ENCODE results near the gene COL5A1.
"Not testable (repeated sequence)": the region's sequence is repeated elsewhere in the genome, so short reads cannot be mapped to it uniquely, and the experiment has no call there.

Gene COL5A1

DNA sequence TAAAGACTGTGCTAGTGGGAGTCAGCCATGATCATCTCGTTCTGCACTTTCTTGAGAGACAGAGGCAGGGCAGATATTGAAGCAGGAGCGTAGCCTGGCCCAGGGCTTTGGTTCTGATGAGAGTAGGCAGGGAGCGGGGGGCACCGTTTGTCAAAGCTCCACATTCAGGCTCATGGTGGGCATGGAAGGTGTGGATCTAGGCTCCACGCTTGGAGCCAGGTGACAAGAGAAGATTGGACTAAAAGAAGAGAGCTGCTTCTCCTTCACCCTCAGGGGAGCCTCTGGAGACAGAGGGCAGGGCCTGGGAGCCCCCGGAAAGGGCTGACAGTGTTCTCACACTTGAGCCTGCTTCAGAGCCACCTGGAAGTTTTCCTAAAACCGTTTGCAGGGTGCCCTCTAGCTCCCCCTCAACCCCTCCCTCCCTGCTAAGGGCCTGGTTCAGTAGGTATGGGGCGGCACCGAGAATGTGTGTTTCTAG, 214.3 kb downstream of the COL5A1 start:
- Histone ChIP-seq H3K4me3 (ENCODE audit: low read depth, low read length) (no peak overlapping the region), H3K27ac (no peak overlapping the region), H3K4me2 (ENCODE audit: low read length) (no peak overlapping the region), H3K9ac (no peak overlapping the region), H3K4me1 (no peaks in the 10 kb centered on the region), H3K79me2 (no peaks in the 10 kb centered on the region), H3K27me3 (ENCODE audit: control insufficient read depth, insufficient read depth, low read length) (no peaks in the 10 kb centered on the region), H2AFZ (no peak overlapping the region), H3K9me3 (ENCODE audit: control insufficient read depth, low read length) (no peaks in the 10 kb centered on the region), H3K36me3 (ENCODE audit: control insufficient read depth, insufficient read depth, low read length) (no peaks in the 10 kb centered on the region)
- TF ChIP-seq, protein P1, sequence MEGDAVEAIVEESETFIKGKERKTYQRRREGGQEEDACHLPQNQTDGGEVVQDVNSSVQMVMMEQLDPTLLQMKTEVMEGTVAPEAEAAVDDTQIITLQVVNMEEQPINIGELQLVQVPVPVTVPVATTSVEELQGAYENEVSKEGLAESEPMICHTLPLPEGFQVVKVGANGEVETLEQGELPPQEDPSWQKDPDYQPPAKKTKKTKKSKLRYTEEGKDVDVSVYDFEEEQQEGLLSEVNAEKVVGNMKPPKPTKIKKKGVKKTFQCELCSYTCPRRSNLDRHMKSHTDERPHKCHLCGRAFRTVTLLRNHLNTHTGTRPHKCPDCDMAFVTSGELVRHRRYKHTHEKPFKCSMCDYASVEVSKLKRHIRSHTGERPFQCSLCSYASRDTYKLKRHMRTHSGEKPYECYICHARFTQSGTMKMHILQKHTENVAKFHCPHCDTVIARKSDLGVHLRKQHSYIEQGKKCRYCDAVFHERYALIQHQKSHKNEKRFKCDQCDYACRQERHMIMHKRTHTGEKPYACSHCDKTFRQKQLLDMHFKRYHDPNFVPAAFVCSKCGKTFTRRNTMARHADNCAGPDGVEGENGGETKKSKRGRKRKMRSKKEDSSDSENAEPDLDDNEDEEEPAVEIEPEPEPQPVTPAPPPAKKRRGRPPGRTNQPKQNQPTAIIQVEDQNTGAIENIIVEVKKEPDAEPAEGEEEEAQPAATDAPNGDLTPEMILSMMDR (IDR thresholded peaks at IDR 0.05): no peak

DNA sequence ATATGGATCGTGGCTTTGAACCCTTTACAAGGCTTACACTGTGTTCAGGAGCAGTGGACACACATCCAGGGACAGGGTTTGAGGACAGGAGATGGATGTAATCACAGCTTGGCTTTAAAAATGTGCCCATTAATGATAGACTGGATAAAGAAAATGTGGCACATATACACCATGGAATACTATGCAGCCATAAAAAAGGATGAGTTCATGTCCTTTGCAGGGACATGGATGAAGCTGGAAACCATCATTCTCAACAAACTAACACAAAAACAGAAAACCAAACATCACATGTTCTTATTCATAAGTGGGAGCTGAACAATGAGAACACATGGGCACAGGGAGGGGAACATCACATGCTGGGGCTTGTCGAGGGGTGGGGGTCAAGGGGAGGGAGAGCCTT, 215.8 kb downstream of the COL5A1 start:
- not testable (repeated sequence) for H3K9ac ChIP-seq; H3K27me3 ChIP-seq (ENCODE audit: control insufficient read depth, insufficient read depth, low read length); H3K36me3 ChIP-seq (ENCODE audit: control insufficient read depth, insufficient read depth, low read length); H3K79me2 ChIP-seq; H3K27ac ChIP-seq; H3K4me1 ChIP-seq; H2AFZ ChIP-seq; H3K4me2 ChIP-seq (ENCODE audit: low read length); H3K9me3 ChIP-seq (ENCODE audit: control insufficient read depth, low read length); H3K4me3 ChIP-seq (ENCODE audit: low read depth, low read length)

DNA sequence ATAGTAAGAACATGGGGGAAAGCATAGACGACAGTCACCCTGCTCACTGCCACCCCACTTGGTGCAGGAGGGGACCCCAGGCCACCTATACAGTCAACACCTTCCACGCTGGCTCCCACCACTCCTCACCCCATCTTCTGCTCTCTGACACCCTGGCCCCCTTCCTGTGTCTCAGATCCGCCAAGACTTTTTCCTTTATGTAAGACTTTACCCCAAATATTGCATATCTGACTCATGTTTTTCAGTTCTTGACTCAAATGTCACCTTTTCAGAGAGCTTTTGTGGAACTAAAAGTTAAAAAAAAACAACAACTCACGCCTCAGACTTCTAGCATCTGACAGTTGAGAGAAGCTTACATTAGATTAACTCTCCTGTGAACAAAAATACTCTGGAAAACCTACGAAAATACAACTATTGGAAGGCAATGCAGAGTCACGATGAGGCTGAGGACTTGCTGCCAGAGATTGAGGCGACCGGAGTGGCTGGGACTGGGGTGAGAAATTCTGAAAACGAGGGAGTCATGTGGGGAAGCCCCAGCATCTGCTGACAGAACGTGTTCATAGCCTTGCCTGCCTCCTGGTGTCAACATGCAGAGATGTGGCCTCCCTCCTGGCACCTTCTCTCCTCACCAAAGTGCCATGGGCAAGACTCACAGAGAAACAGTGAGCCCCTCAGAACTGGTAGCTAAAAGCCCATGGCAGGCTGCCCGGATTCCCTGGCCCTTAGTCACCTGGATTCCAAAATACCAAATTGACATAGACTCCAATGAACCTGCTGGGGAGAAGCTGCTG, 216.6 kb downstream of the COL5A1 start:
- no peak overlapping the region for H3K27ac ChIP-seq
- H3K79me2 ChIP-seq: no peaks in the 10 kb centered on the region

DNA sequence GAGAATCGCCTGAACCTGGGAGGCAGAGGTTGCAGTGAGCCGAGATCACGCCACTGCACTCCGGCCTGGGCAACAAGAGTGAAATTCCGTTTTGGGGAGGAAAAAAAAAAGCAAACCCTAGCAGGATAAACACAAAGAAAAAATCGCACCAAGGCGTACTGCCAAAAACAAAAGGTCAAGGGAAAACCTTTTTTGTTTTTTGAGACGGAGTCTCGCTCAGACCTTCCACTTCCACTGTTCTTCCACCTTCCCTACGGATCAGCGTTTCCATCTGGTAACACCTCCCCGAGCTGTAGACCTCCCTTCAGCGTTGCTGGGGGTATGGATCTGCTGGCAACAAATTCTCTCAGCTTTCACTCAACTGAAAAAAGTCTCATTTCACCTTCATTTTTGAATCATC, 218.9 kb downstream of the COL5A1 start:
- no peaks in the 10 kb centered on the region for H3K36me3 ChIP-seq (ENCODE audit: control insufficient read depth, insufficient read depth, low read length)
- no peak overlapping the region for H3K4me2 ChIP-seq (ENCODE audit: low read length)
- TF ChIP-seq, protein P1 (IDR thresholded peaks at IDR 0.05): no peak
- H2AFZ ChIP-seq: no peak overlapping the region
- no peak overlapping the region for H3K4me3 ChIP-seq (ENCODE audit: low read depth, low read length)
- H3K4me1 ChIP-seq: no peaks in the 10 kb centered on the region
- H3K27ac ChIP-seq: no peak overlapping the region
- no peak overlapping the region for H3K9ac ChIP-seq
- no peaks in the 10 kb centered on the region for H3K9me3 ChIP-seq (ENCODE audit: control insufficient read depth, low read length)
- H3K27me3 ChIP-seq (ENCODE audit: control insufficient read depth, insufficient read depth, low read length): no peaks in the 10 kb centered on the region
- no peaks in the 10 kb centered on the region for H3K79me2 ChIP-seq

More for the DNA sequence above, 216.6 kb downstream of the COL5A1 start:
- TF ChIP-seq, protein P1 (IDR thresholded peaks at IDR 0.05): no peak
- Histone ChIP-seq H3K36me3 (ENCODE audit: control insufficient read depth, insufficient read depth, low read length) (no peaks in the 10 kb centered on the region), H3K9ac (no peak overlapping the region), H3K4me1 (no peaks in the 10 kb centered on the region), H2AFZ (no peak overlapping the region), H3K27me3 (ENCODE audit: control insufficient read depth, insufficient read depth, low read length) (no peaks in the 10 kb centered on the region), H3K4me2 (ENCODE audit: low read length) (no peak overlapping the region), H3K4me3 (ENCODE audit: low read depth, low read length) (no peak overlapping the region), H3K9me3 (ENCODE audit: control insufficient read depth, low read length) (no peaks in the 10 kb centered on the region)

DNA sequence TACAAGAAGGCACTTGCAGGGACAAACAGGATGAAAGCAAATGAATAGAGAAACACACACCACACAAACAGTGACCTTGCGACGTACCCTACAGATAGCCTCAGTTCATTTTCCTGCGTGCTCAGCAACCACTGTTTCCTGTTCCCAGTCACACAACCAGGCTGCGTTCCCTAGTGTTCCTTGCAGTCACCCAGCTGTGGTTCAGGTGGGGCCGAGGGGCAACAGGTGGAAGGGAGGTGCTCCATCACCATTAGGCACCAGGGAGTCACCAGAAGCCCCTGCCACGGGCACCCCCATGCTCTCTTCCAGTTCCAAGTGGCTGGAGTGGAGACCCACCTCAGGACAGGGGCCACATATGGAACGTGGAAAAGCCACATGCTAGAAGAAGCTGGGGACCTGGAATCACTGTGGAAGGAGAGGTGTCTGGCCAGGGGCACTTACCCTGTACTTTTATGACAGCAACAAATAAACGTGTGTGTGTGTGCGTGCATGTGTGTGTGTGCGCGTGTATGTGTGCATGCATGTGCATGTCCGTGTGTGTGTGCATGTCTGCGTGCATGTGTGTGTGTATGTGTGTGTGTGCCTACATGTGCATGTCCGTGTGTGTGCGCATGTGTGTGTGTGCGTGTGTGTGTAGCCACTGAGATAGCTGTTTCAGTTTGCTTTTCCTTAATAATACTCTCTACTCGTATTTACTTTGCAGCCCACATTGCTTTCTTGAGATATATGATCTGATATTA, 220.2 kb downstream of the COL5A1 start:
- Histone ChIP-seq H3K36me3 (ENCODE audit: control insufficient read depth, insufficient read depth, low read length) (no peaks in the 10 kb centered on the region), H3K27me3 (ENCODE audit: control insufficient read depth, insufficient read depth, low read length) (no peaks in the 10 kb centered on the region), H3K79me2 (no peaks in the 10 kb centered on the region), H3K27ac (no peak overlapping the region), H3K9me3 (ENCODE audit: control insufficient read depth, low read length) (no peaks in the 10 kb centered on the region), H2AFZ (no peak overlapping the region), H3K9ac (no peak overlapping the region), H3K4me3 (ENCODE audit: low read depth, low read length) (no peak overlapping the region), H3K4me2 (ENCODE audit: low read length) (no peak overlapping the region), H3K4me1 (no peaks in the 10 kb centered on the region)
- TF ChIP-seq, protein P1 (IDR thresholded peaks at IDR 0.05): no peak
